HepG2 (cell line): ENCODE measurements around the gene UBE2G2. TPM values are rescaled to one million over a fixed set of nuclear protein-coding genes. Genes with fewer than 3 reads are reported as not detected.

Experiments used
- ATAC-seq: fragments of 200-7000 bp; cut with Tn5 transposase; 3 replicates; pipeline ENCODE4 v1.9.1; 2020; ENCODE audit warnings: mild to moderate bottlenecking, moderate library complexity
- BruUV-seq: library from RNA; stranded (reverse); fragments of 400-500 nt; replicated peaks from 2 replicates; lab custom pipeline; 2021; lab: Mats Ljungman, UMichigan
- CTCF ChIA-PET: fragments of 300-600 bp; formaldehyde crosslinking; extraction: SDS; loops from one replicate; lab custom pipeline; 2021; ENCODE audit warnings: low total read pairs, inconsistent platforms, low intra/inter-chr PET ratio; lab: Yijun Ruan, JAX
- POLR2A ChIA-PET: fragments of 350-600 bp; sonication (Branson Sonifier 250); formaldehyde crosslinking; loops from one replicate; lab custom pipeline; 2020; ENCODE audit warnings: antibody characterized with exemption, inconsistent platforms; lab: Yijun Ruan, JAX
- DNase-seq: peaks from one replicate; pipeline ENCODE4 v3.0.0-alpha.2; 2015; ENCODE audit warnings: low spot score
- FAIRE-seq: peaks from 3 replicates; lab custom pipeline; 2011; peaks lifted over from hg19 to GRCh38; lab: Jason Lieb, UNC
- H2AFZ ChIP-seq: one replicate; pipeline ENCODE4 v1.6.1; 2011; ENCODE audit warnings: low read length, inconsistent platforms
- H3K27ac ChIP-seq: fragments of 300-600 bp; 3 replicates; pipeline ENCODE4 v1.8.0; 2011; ENCODE audit warnings: mixed run types, mild to moderate bottlenecking, mixed read lengths, low read length, inconsistent platforms; ENCODE audit not compliant: insufficient read depth; ENCODE audit errors: extremely low read length
- H3K27me3 ChIP-seq, 2 experiments: fragments of 200-600 bp in 1 of 2; 2 replicates in 1 of 2; 3 replicates in 1 of 2; pipeline versions ENCODE4 v1.6.0 to v1.8.0; 2011; ENCODE audit warnings: low read length in 2 of 2, mild to moderate bottlenecking in 2 of 2, moderate library complexity in 2 of 2, inconsistent platforms in 1 of 2; ENCODE audit not compliant: insufficient read depth in 2 of 2, control insufficient read depth in 1 of 2
- H3K36me3 ChIP-seq, 2 experiments: fragments of 200-600 bp in 1 of 2; replicated peaks in 1 of 2; 2 replicates in 1 of 2; 3 replicates in 1 of 2; pipeline versions ENCODE4 v1.5.1 to v1.8.0; 2011; ENCODE audit warnings: low read length in 2 of 2, inconsistent platforms in 1 of 2; ENCODE audit not compliant: insufficient read depth in 2 of 2, control insufficient read depth in 1 of 2
- H3K4me1 ChIP-seq: 2 replicates; pipeline ENCODE4 v1.5.1; 2012; ENCODE audit warnings: low read length, inconsistent platforms; ENCODE audit not compliant: insufficient read depth
- H3K4me2 ChIP-seq: 2 replicates; pipeline ENCODE4 v1.6.0; 2011; ENCODE audit warnings: low read depth, low read length, inconsistent platforms
- H3K4me3 ChIP-seq, 3 experiments: fragments of 200-600 bp in 1 of 3; sonication (generic), shearing (Covaris generic) in 1 of 3; replicated peaks in 1 of 3; 2 replicates each; pipeline ENCODE4 v1.5.1; 2011 to 2016; ENCODE audit warnings: low read length in 3 of 3, inconsistent platforms in 2 of 3, low read depth in 2 of 3, mild to moderate bottlenecking in 2 of 3, control low read depth in 1 of 3, mixed read lengths in 1 of 3; ENCODE audit not compliant: insufficient read depth in 1 of 3
- H3K79me2 ChIP-seq: one replicate; pipeline ENCODE4 v1.6.1; 2011; ENCODE audit warnings: low read length, inconsistent platforms; ENCODE audit not compliant: insufficient read depth
- H3K9ac ChIP-seq: 2 replicates; pipeline ENCODE4 v1.6.0; 2011; ENCODE audit warnings: mild to moderate bottlenecking, low read depth, low read length, inconsistent platforms; ENCODE audit not compliant: insufficient read depth
- H3K9me3 ChIP-seq: 2 replicates; pipeline ENCODE4 v1.5.1; 2012; ENCODE audit warnings: mild to moderate bottlenecking, low read length
- H4K20me1 ChIP-seq: 2 replicates; pipeline ENCODE4 v1.6.0; 2011; ENCODE audit warnings: inconsistent platforms, mild to moderate bottlenecking, low read length, moderate library complexity; ENCODE audit not compliant: insufficient read depth
- FOXM1 ChIP-seq: sonication (generic); formaldehyde crosslinking; IDR thresholded peaks from 2 replicates; pipeline ENCODE4 v1.5.0; 2020; ENCODE audit warnings: missing genetic modification reagents
- PRDM15 ChIP-seq: sonication (generic); formaldehyde crosslinking; IDR thresholded peaks from 2 replicates; pipeline ENCODE4 v1.4.0; 2020; ENCODE audit warnings: missing genetic modification reagents
- ZNF20 ChIP-seq: sonication (generic); formaldehyde crosslinking; IDR thresholded peaks from 2 replicates; pipeline ENCODE4 v1.4.0; 2020; ENCODE audit warnings: mild to moderate bottlenecking, moderate library complexity, missing genetic modification reagents
- ZNF3 ChIP-seq: IDR thresholded peaks from 2 replicates; pipeline ENCODE4 v1.7.0; 2017; ENCODE audit warnings: inconsistent platforms
- WGBS: methylation state at CpG from one replicate; pipeline ENCODE4 v1.1.6; 2017; ENCODE audit warnings: low lambda C conversion rate; 5-methylcytosine and 5-hydroxymethylcytosine counted together
- in situ Hi-C: cut with HindIII; loops from 2 replicates; pipeline ENCODE4 v1.10.0; 2017; ENCODE audit warnings: low pct_unique_long_range_greater_than_20kb; ENCODE audit not compliant: extremely low pct_ligation_motif_present
- intact Hi-C: fragments of 100-400 bp; cut with micrococcal nuclease; formaldehyde crosslinking; loops from one replicate; pipeline ENCODE4 v1.10.0; 2022; ENCODE audit not compliant: unreplicated experiment
- polyA plus RNA-seq, 8 experiments: library from polyadenylated mRNA; depleted of rRNA in 3 of 8; stranded (reverse) in 7 of 8; unstranded in 1 of 8; fragments of >200 nt; fragmentation: Illumina TruSeq in 4 of 8; extraction: Trizol in 4 of 8; gene quantifications; 2 replicates each; pipeline versions ENCODE4 v1.2.1 to v1.2.3, GENCODE V29; 2011 to 2016; ENCODE audit warnings: low read depth in 4 of 8, missing spikeins in 1 of 8, mixed read lengths in 1 of 8; ENCODE audit not compliant: insufficient read depth in 1 of 8
- total RNA-seq, 5 experiments: library from RNA; depleted of rRNA; stranded (reverse); fragments of >200 nt; fragmentation: Illumina TruSeq; extraction: Trizol; gene quantifications; 2 replicates each; pipeline ENCODE4 v1.2.3, GENCODE V29; 2016; ENCODE audit warnings: low read depth in 1 of 5
- TF ChIP-seq, protein P1 (sequence below): IDR thresholded peaks from 2 replicates; pipeline ENCODE4 v1.6.1; 2016; ENCODE audit warnings: low read depth, borderline replicate concordance

UBE2G2 gene
- total and polyA plus RNA-seq, 2 of the 13 experiments (the other 11 are each of a cell fraction or from before 2014, with no cell fraction given): 55.4 to 92.0 TPM

DNA sequence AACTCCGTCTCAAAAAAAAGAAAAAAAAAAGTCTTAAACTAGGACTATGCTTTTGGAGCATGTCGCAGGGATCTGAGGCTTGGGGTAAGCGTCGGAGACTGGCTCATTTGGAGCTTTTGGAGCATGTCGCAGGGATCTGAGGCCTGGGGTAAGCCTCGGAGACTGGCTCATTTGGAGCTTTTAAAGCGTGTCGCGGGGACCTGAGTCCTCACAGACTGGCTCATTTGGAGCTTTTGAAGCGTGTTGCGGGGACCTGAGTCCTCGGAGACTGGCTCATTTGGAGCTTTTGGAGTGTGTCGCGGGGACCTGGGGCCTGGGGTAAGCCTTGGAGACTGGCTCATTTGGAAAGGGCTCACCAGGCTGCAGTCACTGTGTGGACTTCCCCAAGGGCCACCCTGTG lies 76.7 kb downstream of the UBE2G2 start:
- no peak overlapping the region for H3K9ac ChIP-seq
- intact Hi-C loops (no loop called here), in situ Hi-C loops (no loop called here)
- H3K4me1 ChIP-seq: 0 out of 2 replicates have a peak, but pooled peaks cover under 1% of the 10 kb centered on the region
- H3K27me3 ChIP-seq: peaks cover 0 to 19% of the 10 kb centered on the region in 2 experiments; a peak in 1 of 5 replicates
- FAIRE-seq: no peak
- DNase-seq: no peak
- H3K36me3 ChIP-seq: no peaks in the 10 kb centered on the region
- no peaks in the 10 kb centered on the region for H3K79me2 ChIP-seq
- H4K20me1 ChIP-seq: no peaks in the 10 kb centered on the region
- no peaks in the 10 kb centered on the region for H3K9me3 ChIP-seq
- H3K4me2 ChIP-seq: no peak overlapping the region
- POLR2A ChIA-PET: no interaction called here
- H3K27ac ChIP-seq: no peak overlapping the region
- H3K4me3 ChIP-seq: no peak overlapping the region
- TF ChIP-seq, protein P1, sequence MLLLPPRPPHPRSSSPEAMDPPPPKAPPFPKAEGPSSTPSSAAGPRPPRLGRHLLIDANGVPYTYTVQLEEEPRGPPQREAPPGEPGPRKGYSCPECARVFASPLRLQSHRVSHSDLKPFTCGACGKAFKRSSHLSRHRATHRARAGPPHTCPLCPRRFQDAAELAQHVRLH: no peak
- TF ChIP-seq FOXM1 (CRISPR knock-in tag) (no peak), ZNF3 (no peak), PRDM15 (CRISPR knock-in tag) (no peak), ZNF20 (CRISPR knock-in tag) (no peak)
- WGBS: 67% methylated on average over 11 of the region's 14 CpGs
- no peak overlapping the region for H2AFZ ChIP-seq
- BruUV-seq: no TSS peak
- no peak for ATAC-seq
- CTCF ChIA-PET: no interaction called here
